Measurements from ENCODE around the gene CEBPA.

DNA sequence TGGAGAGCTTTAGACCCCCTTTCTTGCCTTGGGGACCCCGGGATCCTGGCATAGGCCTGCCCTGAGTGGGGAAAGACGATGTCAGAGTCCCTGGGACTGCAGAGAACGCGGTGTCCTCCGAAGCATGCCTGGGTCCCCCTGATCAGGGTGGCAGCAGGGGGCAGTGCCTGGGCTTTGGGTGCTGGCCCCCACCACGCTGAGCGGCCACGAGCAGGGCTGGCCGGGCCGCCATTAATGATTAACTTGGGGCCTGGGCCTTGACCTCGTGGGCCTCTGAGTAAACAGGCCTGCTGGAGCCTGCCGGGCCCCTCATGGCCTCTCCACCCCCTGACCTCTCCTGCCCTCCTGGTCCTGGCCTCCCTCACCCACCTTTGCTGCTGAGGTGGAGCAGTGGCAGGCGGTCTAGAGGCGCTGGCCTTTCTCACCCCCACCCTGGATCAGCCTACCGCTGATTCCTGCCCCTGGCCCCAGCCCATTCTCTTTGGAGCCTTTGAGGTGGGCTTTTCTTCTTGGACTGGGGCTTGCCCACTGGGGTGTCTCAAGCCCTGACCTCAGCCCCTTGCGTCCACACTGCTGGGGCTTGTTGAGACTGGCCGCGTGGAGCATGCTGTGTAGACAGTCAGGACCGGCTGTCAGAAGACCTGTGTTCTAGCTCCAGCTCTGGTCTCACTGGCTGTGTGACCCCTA is 26.3 kb downstream of the CEBPA start:
- TF ChIP-seq MYC (IDR thresholded peaks at IDR 0.05; ENCODE audit: low read depth, low read length), result no peak
- TF ChIP-seq, protein P1, sequence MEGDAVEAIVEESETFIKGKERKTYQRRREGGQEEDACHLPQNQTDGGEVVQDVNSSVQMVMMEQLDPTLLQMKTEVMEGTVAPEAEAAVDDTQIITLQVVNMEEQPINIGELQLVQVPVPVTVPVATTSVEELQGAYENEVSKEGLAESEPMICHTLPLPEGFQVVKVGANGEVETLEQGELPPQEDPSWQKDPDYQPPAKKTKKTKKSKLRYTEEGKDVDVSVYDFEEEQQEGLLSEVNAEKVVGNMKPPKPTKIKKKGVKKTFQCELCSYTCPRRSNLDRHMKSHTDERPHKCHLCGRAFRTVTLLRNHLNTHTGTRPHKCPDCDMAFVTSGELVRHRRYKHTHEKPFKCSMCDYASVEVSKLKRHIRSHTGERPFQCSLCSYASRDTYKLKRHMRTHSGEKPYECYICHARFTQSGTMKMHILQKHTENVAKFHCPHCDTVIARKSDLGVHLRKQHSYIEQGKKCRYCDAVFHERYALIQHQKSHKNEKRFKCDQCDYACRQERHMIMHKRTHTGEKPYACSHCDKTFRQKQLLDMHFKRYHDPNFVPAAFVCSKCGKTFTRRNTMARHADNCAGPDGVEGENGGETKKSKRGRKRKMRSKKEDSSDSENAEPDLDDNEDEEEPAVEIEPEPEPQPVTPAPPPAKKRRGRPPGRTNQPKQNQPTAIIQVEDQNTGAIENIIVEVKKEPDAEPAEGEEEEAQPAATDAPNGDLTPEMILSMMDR (IDR thresholded peaks at IDR 0.05; ENCODE audit: low read depth, low read length), result no peak

Measured in NB4 (cell line).